Thoracic aorta (tissue), 2 donors: ENCODE results near the gene CRYBG1. TPM values are rescaled to one million over a fixed set of nuclear protein-coding genes. Genes with fewer than 3 reads are reported as not detected.
"Not testable (repeated sequence)": the region's sequence is repeated elsewhere in the genome, so short reads cannot be mapped to it uniquely, and the experiment has no call there.

ENCODE experiments used
- ATAC-seq: fragments of 150-250 bp; one replicate; pipeline ENCODE4 v1.8.0; 2017; ENCODE audit warnings: low read depth; ENCODE audit not compliant: insufficient number of reproducible peaks, low FRiP score
- DNase-seq: peaks from one replicate; pipeline ENCODE4 v3.0.0-alpha.2; 2020; ENCODE audit warnings: low spot score
- H3K27ac ChIP-seq, 2 donors: fragments of 200-600 bp; sonication (generic); 1 replicate in 1 of 2; 2 replicates in 1 of 2; pipeline ENCODE4 v1.5.1; 2016; ENCODE audit warnings: mild to moderate bottlenecking in 2 of 2, moderate library complexity in 2 of 2
- H3K27me3 ChIP-seq: fragments of 200-600 bp; sonication (generic); replicated peaks from 2 replicates; pipeline ENCODE4 v1.6.0; 2016; ENCODE audit warnings: mild to moderate bottlenecking; ENCODE audit not compliant: insufficient read depth
- H3K36me3 ChIP-seq: fragments of 200-600 bp; sonication (generic); one replicate; pipeline ENCODE4 v1.5.1; 2016
- H3K4me1 ChIP-seq, 2 donors: fragments of 200-600 bp; sonication (generic); 1 replicate in 1 of 2; 2 replicates in 1 of 2; pipeline versions ENCODE4 v1.5.1 to v1.6.0; 2016; ENCODE audit warnings: low read depth in 2 of 2, mild to moderate bottlenecking in 1 of 2; ENCODE audit not compliant: control insufficient read depth in 1 of 2
- H3K4me3 ChIP-seq: fragments of 200-600 bp; sonication (generic); 2 replicates; pipeline ENCODE4 v1.5.1; 2016; ENCODE audit warnings: mild to moderate bottlenecking
- H3K9me3 ChIP-seq: fragments of 200-600 bp; sonication (generic); 2 replicates; pipeline ENCODE4 v1.5.1; 2016
- CTCF ChIP-seq: fragments of 200-600 bp; sonication (generic); IDR thresholded peaks from one replicate; pipeline ENCODE4 v1.5.1; 2019; ENCODE audit warnings: antibody characterized with exemption
- total RNA-seq, 2 donors: library from RNA; depleted of rRNA; stranded (reverse); fragments of >200 nt; gene quantifications; one replicate each; pipeline versions ENCODE4 v1.1.0 to v1.2.3, GENCODE V29; 2016

The CRYBG1 gene
- total RNA-seq, 2 donors from 2014 or later = 3.2 to 7.2 TPM

- H3K4me1 ChIP-seq = no peaks in the 10 kb centered on the region
- H3K27ac ChIP-seq = no peak overlapping the region
- no peak for TF ChIP-seq CTCF
- ATAC-seq = no peak
- no peak for DNase-seq
- H3K36me3 ChIP-seq = no peaks in the 10 kb centered on the region
- H3K27me3 ChIP-seq = no peaks in the 10 kb centered on the region
- no peak overlapping the region for H3K4me3 ChIP-seq
- no peaks in the 10 kb centered on the region for H3K9me3 ChIP-seq
Observed at GRCh38 chr6:106555767-106556166, 195.2 kb downstream of the CRYBG1 start.

GRCh38 chr6:106556368-106556960 lies 195.9 kb downstream of the CRYBG1 start:
- Histone ChIP-seq H3K27ac (no peak overlapping the region), H3K4me1 (no peaks in the 10 kb centered on the region), H3K9me3 (no peaks in the 10 kb centered on the region), H3K36me3 (no peaks in the 10 kb centered on the region), H3K27me3 (no peaks in the 10 kb centered on the region), H3K4me3 (no peak overlapping the region)
- ATAC-seq = no peak
- peak; percentile 8 for TF ChIP-seq CTCF
- no peak for DNase-seq

- H3K27me3 ChIP-seq = no peaks in the 10 kb centered on the region
- H3K4me3 ChIP-seq = no peak overlapping the region
- no peaks in the 10 kb centered on the region for H3K36me3 ChIP-seq
- no peaks in the 10 kb centered on the region for H3K4me1 ChIP-seq
- no peak for TF ChIP-seq CTCF
- H3K27ac ChIP-seq = no peak overlapping the region
- no peak for DNase-seq
- H3K9me3 ChIP-seq = no peaks in the 10 kb centered on the region
- ATAC-seq = no peak
Observed at GRCh38 chr6:106557837-106558236, 197.3 kb downstream of the CRYBG1 start.

- no peaks in the 10 kb centered on the region for H3K4me1 ChIP-seq
- no peaks in the 10 kb centered on the region for H3K36me3 ChIP-seq
- no peak overlapping the region for H3K27ac ChIP-seq
- H3K4me3 ChIP-seq = no peak overlapping the region
- H3K9me3 ChIP-seq = no peaks in the 10 kb centered on the region
- no peak for ATAC-seq
- TF ChIP-seq CTCF = no peak
- no peak for DNase-seq
- no peaks in the 10 kb centered on the region for H3K27me3 ChIP-seq
Observed at GRCh38 chr6:106558364-106558763, 197.8 kb downstream of the CRYBG1 start.

GRCh38 chr6:106559659-106560058 lies 199.1 kb downstream of the CRYBG1 start:
- not testable (repeated sequence) for DNase-seq, H3K36me3 ChIP-seq, ATAC-seq

More at GRCh38 chr6:106559659-106560058, 199.1 kb downstream of the CRYBG1 start:
- not testable (repeated sequence) for H3K4me1 ChIP-seq, H3K27ac ChIP-seq, H3K4me3 ChIP-seq, H3K9me3 ChIP-seq, H3K27me3 ChIP-seq
